ENCODE results near the gene H3-3A. TPM values are rescaled to one million over a fixed set of nuclear protein-coding genes. Genes with fewer than 3 reads are reported as not detected.
A peak's percentile ranks its signal among the peaks of the same experiment; 100 is the strongest.

Gene H3-3A
- total RNA-seq, 1 experiment from 2014 or later, result 635 TPM

GRCh38 chr1:226034482-226034881, 28.0 kb upstream of the H3-3A start:
- Mint-ChIP-seq H3K27me3 (ENCODE audit: insufficient read depth, unreplicated experiment) (no peaks in the 10 kb centered on the region), H3K9me3 (ENCODE audit: unreplicated experiment) (no peaks in the 10 kb centered on the region), H3K27ac (ENCODE audit: low read depth, unreplicated experiment) (peak overlapping the region; percentile 5), H3K4me3 (ENCODE audit: unreplicated experiment) (no peak overlapping the region), H3K4me1 (ENCODE audit: insufficient read depth, unreplicated experiment) (peaks cover 4% of the 10 kb centered on the region), H3K36me3 (ENCODE audit: insufficient read depth, unreplicated experiment) (no peaks in the 10 kb centered on the region)
- ChIA-PET CTCF (interaction anchor here (0.6 to 2.1 kb wide), 7 partner anchors 10 to 47 kb away, joined by 3 to 8 read pairs (median 3); no protein-coding TSS in a partner anchor), POLR2A (interaction anchor here (0.8 to 3.5 kb wide), 6 partner anchors 10 to 63 kb away, joined by 3 to 16 read pairs (median 5); partner anchors contain the start of genes H3-3A and SDE2)
- peak; percentile 68 for DNase-seq (ENCODE audit: unreplicated experiment)
- TF ChIP-seq CTCF (IDR thresholded peaks at IDR 0.05; ENCODE audit: unreplicated experiment), result no peak
- intact Hi-C loops (cut with micrococcal nuclease), result no loop called here
- no TSS peak for BruUV-seq (replicated peaks)

- CTCF ChIA-PET, result interaction anchor here (0.6 to 2.1 kb wide), 2 partner anchors 28 to 48 kb away, joined by 3 to 8 read pairs; no protein-coding TSS in a partner anchor
- peaks cover 7% of the 10 kb centered on the region for H3K27me3 Mint-ChIP-seq (ENCODE audit: insufficient read depth, unreplicated experiment)
- POLR2A ChIA-PET, result interaction anchor here (1.1 to 3.5 kb wide), 2 partner anchors 14 to 26 kb away, joined by 4 to 16 read pairs; partner anchors contain the start of gene H3-3A
- no TSS peak for BruUV-seq (replicated peaks)
- no peak overlapping the region for H3K4me3 Mint-ChIP-seq (ENCODE audit: unreplicated experiment)
- H3K36me3 Mint-ChIP-seq (ENCODE audit: insufficient read depth, unreplicated experiment), result no peaks in the 10 kb centered on the region
- no peak for TF ChIP-seq CTCF (IDR thresholded peaks at IDR 0.05; ENCODE audit: unreplicated experiment)
- DNase-seq (ENCODE audit: unreplicated experiment), result no peak
- peaks cover 4% of the 10 kb centered on the region for H3K4me1 Mint-ChIP-seq (ENCODE audit: insufficient read depth, unreplicated experiment)
- intact Hi-C loops (cut with micrococcal nuclease), result no loop called here
- H3K27ac Mint-ChIP-seq (ENCODE audit: low read depth, unreplicated experiment), result no peak overlapping the region
- no peaks in the 10 kb centered on the region for H3K9me3 Mint-ChIP-seq (ENCODE audit: unreplicated experiment)
Measured at GRCh38 chr1:226035915-226036314, 26.6 kb upstream of the H3-3A start.

- Mint-ChIP-seq H3K27ac (ENCODE audit: low read depth, unreplicated experiment) (no peak overlapping the region), H3K27me3 (ENCODE audit: insufficient read depth, unreplicated experiment) (peaks cover 19% of the 10 kb centered on the region), H3K36me3 (ENCODE audit: insufficient read depth, unreplicated experiment) (no peaks in the 10 kb centered on the region), H3K4me1 (ENCODE audit: insufficient read depth, unreplicated experiment) (peaks cover 4% of the 10 kb centered on the region), H3K4me3 (ENCODE audit: unreplicated experiment) (no peak overlapping the region), H3K9me3 (ENCODE audit: unreplicated experiment) (no peaks in the 10 kb centered on the region)
- TF ChIP-seq CTCF (IDR thresholded peaks at IDR 0.05; ENCODE audit: unreplicated experiment), result no peak
- CTCF ChIA-PET, result no interaction called here
- intact Hi-C loops (cut with micrococcal nuclease), result no loop called here
- BruUV-seq (replicated peaks), result no TSS peak
- POLR2A ChIA-PET, result interaction anchor here (1.0 kb wide), 1 partner anchor 23 kb away, joined by 4 read pairs; no protein-coding TSS in a partner anchor
- DNase-seq (ENCODE audit: unreplicated experiment), result no peak
Measured at GRCh38 chr1:226038661-226039060, 23.9 kb upstream of the H3-3A start.

- BruUV-seq (replicated peaks), result no TSS peak
- no peaks in the 10 kb centered on the region for H3K9me3 Mint-ChIP-seq (ENCODE audit: unreplicated experiment)
- no peak for TF ChIP-seq CTCF (IDR thresholded peaks at IDR 0.05; ENCODE audit: unreplicated experiment)
- no peak overlapping the region for H3K27ac Mint-ChIP-seq (ENCODE audit: low read depth, unreplicated experiment)
- DNase-seq (ENCODE audit: unreplicated experiment), result no peak
- intact Hi-C loops (cut with micrococcal nuclease), result no loop called here
- no peak overlapping the region for H3K4me3 Mint-ChIP-seq (ENCODE audit: unreplicated experiment)
- H3K4me1 Mint-ChIP-seq (ENCODE audit: insufficient read depth, unreplicated experiment), result peaks cover 4% of the 10 kb centered on the region
- ChIA-PET POLR2A (interaction anchor here (0.8 to 1.6 kb wide), 3 partner anchors 10 to 20 kb away, joined by 3 to 6 read pairs (median 4); no protein-coding TSS in a partner anchor), CTCF (interaction anchor here (1.4 kb wide), 1 partner anchor 26 kb away, joined by 3 read pairs; no protein-coding TSS in a partner anchor)
- peaks cover 19% of the 10 kb centered on the region for H3K27me3 Mint-ChIP-seq (ENCODE audit: insufficient read depth, unreplicated experiment)
- H3K36me3 Mint-ChIP-seq (ENCODE audit: insufficient read depth, unreplicated experiment), result no peaks in the 10 kb centered on the region
Measured at GRCh38 chr1:226041419-226041818, 21.1 kb upstream of the H3-3A start.
